ENCODE measurements around the gene CXXC4. TPM values are rescaled to one million over a fixed set of nuclear protein-coding genes. Genes with fewer than 3 reads are reported as not detected.

Gene CXXC4
- total RNA-seq, 1 donor = 0.43 TPM

- TF ChIP-seq, protein P1, sequence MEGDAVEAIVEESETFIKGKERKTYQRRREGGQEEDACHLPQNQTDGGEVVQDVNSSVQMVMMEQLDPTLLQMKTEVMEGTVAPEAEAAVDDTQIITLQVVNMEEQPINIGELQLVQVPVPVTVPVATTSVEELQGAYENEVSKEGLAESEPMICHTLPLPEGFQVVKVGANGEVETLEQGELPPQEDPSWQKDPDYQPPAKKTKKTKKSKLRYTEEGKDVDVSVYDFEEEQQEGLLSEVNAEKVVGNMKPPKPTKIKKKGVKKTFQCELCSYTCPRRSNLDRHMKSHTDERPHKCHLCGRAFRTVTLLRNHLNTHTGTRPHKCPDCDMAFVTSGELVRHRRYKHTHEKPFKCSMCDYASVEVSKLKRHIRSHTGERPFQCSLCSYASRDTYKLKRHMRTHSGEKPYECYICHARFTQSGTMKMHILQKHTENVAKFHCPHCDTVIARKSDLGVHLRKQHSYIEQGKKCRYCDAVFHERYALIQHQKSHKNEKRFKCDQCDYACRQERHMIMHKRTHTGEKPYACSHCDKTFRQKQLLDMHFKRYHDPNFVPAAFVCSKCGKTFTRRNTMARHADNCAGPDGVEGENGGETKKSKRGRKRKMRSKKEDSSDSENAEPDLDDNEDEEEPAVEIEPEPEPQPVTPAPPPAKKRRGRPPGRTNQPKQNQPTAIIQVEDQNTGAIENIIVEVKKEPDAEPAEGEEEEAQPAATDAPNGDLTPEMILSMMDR (IDR thresholded peaks at IDR 0.05; ENCODE audit: insufficient read depth, low read depth, low read length) = no peak
- no peak for DNase-seq (ENCODE audit: low read depth)
- H3K4me3 ChIP-seq (ENCODE audit: low read depth, low read length) = no peak overlapping the region
Observed at GRCh38 chr4:104470770-104471169, 23.9 kb downstream of the CXXC4 start.

GRCh38 chr4:104469794-104470193 lies 24.9 kb downstream of the CXXC4 start:
- TF ChIP-seq, protein P1 (IDR thresholded peaks at IDR 0.05; ENCODE audit: insufficient read depth, low read depth, low read length) = no peak
- DNase-seq (ENCODE audit: low read depth) = no peak
- H3K4me3 ChIP-seq (ENCODE audit: low read depth, low read length) = no peak overlapping the region

DNA sequence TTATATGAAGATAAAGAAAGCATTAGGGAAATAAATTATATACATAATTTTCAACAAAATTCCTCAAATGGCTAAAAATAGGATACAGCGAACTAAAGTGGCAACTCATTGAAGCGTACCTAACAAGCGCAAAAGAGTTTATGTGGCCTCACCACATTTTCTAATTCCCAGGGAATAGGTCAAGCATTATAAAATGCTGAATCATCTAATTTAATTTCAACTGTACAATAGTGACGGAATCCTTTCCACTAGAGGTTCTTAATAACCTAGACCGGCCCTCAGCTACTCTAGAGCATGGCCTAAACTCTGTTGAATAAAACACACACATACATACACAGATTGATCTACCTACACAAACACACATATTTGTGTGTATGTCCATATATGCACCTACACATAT lies 29.1 kb downstream of the CXXC4 start:
- H3K4me3 ChIP-seq (ENCODE audit: low read depth, low read length) = no peak overlapping the region
- TF ChIP-seq, protein P1 (IDR thresholded peaks at IDR 0.05; ENCODE audit: insufficient read depth, low read depth, low read length) = no peak
- no peak for DNase-seq (ENCODE audit: low read depth)

GRCh38 chr4:104465201-104465600 lies 29.5 kb downstream of the CXXC4 start:
- DNase-seq (ENCODE audit: low read depth) = peak; percentile 68
- no peak overlapping the region for H3K4me3 ChIP-seq (ENCODE audit: low read depth, low read length)
- TF ChIP-seq, protein P1 (IDR thresholded peaks at IDR 0.05; ENCODE audit: insufficient read depth, low read depth, low read length) = no peak

GRCh38 chr4:104462641-104463040 lies 32.1 kb downstream of the CXXC4 start:
- TF ChIP-seq, protein P1 (IDR thresholded peaks at IDR 0.05; ENCODE audit: insufficient read depth, low read depth, low read length) = no peak
- no peak for DNase-seq (ENCODE audit: low read depth)
- no peak overlapping the region for H3K4me3 ChIP-seq (ENCODE audit: low read depth, low read length)

DNA sequence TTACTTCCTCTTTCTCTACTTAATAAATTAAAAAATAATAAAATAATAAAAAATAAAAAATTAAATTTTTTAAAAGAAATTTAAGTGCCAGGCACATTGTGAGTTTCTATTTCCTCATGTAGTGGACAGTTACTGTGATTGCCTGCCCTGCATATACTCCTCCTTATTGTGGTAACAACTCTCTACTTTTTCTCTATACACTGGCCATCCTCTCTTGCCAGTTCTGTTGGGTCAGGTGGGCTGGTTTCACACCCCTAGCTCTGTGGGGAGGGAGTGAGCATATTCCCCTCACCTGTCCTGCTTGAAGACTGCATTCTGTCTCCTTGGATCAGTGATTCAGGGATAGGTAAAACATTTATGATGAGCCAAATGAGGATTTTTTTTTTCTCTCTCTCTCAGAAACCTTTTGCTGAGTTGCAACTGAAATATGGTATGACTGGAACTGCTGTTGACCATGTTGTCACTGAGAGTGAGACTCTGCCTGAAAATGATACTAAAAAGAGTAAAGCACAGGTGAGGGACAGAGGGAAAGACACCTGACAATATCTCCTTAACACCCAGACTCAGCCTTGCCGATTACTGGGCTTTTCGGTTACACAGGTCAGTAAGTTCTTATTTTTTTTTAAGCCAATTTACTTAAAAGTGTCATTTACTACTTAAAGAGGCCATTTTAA lies 37.2 kb downstream of the CXXC4 start:
- no peak for DNase-seq (ENCODE audit: low read depth)
- H3K4me3 ChIP-seq (ENCODE audit: low read depth, low read length) = no peak overlapping the region
- TF ChIP-seq, protein P1 (IDR thresholded peaks at IDR 0.05; ENCODE audit: insufficient read depth, low read depth, low read length) = no peak

DNA sequence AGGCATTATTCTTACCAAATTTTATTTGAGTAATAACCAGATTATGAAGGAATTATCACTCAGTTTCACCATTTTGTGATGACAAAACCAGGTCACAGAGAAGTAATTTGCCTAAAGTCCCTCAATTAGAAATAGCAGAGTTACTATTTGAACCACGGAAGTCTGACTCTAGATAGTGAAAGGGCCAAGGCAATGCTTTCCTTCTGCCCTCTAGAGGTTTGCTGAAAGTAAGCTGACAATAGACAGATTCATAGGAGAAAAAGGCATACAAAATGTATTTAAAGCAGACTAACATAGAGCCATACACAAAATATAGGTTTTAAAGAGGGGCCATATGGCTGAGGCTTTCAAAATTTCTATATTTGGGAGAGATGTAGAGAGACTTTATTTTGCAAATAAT lies 43.1 kb downstream of the CXXC4 start:
- TF ChIP-seq, protein P1 (IDR thresholded peaks at IDR 0.05; ENCODE audit: insufficient read depth, low read depth, low read length) = peak; percentile 17
- no peak overlapping the region for H3K4me3 ChIP-seq (ENCODE audit: low read depth, low read length)
- no peak for DNase-seq (ENCODE audit: low read depth)

All from fibroblast of villous mesenchyme (primary cell).